Activated T-cell treated with anti-CD3 and anti-CD28 coated beads for 24 hours (primary cell): ENCODE results near the gene HELZ.
"Not testable (repeated sequence)": the region's sequence is repeated elsewhere in the genome, so short reads cannot be mapped to it uniquely, and the experiment has no call there.

Source experiments
- DNase-seq: peaks from one replicate; pipeline ENCODE4 v3.0.0-alpha.2; 2020; ENCODE audit warnings: low read depth

HELZ gene

DNA sequence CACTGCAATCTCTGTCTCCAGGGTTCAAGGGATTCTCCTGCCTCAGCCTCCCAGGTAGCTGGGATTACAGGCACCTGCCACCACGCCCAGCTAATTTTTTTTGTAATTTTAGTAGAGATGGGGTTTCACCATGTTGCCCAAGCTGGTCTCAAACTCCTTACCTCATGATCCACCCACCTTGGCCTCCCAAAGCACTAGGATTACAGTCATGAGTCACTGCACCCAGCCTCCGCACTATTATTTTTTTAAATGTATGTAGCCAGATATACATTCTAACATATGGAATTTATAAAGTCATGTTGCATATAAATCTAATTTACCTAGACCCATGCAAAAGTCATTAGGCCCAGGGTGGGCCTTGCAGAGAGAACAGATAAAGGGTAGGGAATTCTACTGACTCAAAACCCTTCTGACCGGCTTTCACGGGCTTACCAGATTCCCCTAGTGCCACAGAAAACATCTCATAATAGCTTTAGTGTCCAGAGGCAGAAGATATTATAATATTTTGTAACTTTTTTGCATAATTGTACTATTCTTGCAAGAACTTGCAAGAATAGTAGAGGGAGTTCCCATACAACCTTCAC, 20.5 kb upstream of the HELZ start:
- no peak for DNase-seq

DNA sequence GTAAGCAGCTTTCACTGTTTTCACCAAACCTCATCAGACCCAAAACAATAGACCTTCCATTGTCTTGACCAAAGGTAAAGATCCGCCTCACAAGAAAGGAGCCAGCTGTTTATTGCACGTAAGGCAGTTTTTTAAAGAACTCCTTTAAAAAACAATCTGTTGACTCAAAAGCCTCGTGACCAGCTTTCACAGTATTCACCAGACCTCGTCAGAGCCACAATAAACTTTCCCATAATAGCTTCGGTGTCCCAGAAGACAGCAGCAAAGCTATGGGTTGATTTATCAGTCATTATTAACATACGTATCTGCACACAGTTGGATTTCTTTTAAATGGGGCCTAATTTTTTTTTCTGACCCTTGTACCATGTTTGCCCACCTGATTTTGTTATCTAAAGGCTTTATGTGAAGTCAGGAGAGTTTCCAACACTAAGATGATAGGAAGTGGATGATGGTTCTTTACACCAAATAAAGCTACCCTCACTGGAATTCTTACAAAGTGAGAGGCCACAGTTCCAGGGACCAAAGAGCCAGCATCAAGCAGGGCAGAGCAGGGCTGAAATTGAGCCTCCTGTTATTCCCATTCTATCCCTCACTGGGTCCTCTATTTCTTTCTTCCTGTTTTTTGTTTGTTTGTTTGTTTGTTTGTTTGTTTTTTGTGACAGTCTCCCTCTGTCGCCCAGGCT, 17.6 kb upstream of the HELZ start:
- DNase-seq, result no peak

DNA sequence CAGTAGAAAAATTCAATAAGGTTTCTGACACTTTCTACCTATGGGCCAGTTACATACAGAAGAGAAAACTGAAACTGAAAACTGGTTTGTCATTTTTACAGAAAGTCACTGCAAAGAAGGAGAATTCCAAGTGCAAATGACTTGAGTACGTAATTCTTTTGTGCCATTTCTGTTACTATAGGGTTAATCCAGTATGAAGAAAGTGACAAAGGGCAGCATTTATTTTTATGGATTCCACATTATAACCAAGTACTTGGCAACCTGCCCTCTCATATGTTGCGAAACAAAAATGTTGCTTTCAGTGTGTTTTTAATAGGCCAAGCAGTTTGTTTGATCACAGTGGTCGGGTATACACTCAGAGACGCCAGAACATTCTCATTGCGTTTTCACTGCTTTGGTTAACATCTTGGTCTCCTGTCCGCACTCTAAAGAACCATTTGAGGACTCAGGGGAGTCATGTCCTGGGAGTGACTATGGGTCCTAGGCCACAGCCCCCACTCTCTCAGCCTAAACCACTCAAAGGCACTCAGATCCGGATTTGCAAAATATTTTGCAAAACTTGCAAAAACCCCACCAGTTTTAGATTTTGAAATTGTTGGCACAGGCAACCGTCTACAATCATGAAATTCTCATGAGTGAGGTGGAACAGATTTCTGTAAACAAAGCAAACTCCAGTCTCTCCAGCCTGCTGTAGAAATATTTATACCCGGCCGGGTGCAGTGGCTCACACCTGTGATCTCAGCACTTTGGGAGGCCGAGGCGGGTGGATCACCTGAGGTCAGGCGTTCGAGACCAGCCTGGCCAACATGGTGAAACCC, 15.4 kb upstream of the HELZ start:
- no peak for DNase-seq

- DNase-seq, result no peak
Observed at GRCh38 chr17:67258821-67259468, 13.9 kb upstream of the HELZ start.

DNA sequence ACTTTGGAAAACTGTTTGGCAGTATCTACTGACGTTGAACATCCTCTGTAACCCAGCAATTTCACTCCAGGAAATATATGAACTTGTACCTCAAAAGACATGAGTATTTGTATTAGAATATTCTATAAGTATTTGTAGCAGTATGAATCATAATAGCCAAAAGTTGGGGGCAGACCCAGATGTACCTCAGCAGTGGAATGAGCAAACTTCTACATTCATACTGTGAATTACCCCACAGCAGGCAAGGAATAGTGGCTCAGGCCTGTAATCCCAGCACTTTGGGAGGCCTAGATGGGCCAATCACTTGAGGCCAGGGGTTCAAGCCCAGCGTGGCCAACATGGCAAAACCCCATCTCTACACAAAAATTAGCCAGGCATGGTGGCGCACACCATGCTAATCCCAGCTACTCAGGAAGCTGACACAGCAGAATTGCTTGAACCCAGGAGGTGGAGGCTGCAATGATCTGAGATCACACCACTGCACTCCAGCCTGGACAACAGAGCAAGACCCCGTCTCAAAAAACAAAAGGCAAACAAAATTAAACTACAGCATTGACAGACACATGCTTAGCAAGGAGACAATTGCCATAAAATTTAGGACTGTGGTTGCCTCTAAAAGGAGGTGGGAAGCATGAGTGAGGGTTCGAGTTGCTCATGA, 11.2 kb upstream of the HELZ start:
- DNase-seq, result no peak

DNA sequence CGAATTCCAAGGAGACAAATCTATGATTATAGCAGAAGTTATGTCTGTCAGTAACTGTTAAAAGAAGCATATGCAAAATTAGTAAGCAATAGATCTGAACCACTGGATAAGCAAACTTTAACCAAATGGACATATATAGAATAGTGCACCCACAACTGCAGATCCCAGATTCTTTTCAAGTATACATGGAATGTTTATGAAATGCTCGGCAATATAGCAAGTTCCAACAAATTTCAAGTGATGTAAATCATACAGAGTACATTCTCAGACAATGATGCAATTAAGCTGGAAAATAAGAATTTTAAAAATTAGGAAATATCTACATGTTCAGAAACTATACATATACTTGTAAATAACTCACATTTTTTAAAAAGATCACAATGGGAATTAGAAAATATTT, 8.4 kb upstream of the HELZ start:
- DNase-seq, result no peak

GRCh38 chr17:67251586-67251985, 6.6 kb upstream of the HELZ start:
- DNase-seq, result not testable (repeated sequence)

GRCh38 chr17:67248291-67248690, 3.3 kb upstream of the HELZ start:
- no peak for DNase-seq

DNA sequence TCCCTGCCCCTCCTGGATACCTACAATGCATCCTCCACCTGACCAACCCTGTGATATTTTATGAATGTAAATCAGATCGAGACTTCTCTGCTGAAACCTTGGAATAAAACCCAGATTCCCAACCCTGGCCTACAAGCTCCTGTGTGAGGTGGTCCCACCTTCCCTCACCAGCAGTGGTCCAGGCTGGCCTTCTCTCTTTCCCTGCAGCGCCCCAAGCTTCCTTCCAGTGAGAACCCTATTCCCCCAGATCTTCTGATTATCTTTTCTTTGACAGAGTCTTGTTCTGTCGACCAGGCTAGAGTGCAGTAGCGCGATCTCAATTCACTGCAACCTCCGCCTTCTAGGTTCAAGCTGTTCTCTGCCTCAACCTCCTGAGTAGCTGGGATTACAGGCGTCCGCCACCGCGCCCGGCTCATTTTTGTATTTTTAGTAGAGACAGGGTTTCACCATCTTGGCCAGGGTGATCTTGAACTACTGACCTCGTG, 2.5 kb upstream of the HELZ start:
- DNase-seq, result no peak

DNA sequence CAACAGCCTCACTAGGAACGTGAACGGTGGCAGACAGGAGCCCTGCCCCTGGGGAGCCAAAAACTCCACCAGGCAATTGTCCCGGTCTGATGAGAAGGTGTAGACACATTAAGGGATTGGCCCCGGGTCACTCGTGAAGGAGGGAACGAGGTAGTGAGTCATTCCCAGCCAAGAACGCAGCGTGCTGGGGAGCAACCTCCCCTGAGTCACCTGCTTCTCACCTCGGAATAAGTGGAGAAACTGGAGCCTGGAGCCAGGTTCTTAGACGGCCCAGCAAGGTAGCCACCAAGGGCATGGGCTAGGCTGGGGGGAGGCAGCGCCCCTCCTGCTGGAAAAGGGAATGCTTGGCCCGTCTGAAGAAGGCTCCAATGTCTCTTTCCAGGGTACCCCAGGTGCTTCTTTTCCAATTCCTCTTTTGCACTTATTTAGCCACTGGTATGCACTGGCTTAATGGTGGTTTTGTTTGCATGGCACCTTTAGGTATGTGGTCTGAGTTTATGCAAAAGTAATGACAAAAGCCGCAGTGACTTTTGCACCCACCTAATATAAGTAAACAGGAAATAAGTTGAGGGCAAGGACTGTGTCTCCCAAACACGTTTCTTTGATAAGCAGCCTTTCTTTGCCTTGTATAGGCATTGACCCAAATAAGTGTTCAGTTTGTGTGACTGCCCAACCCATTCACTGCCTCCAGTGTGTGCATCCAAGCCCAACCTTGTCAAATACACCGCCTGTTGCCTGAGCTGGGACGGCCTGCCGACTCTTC, 1.8 kb upstream of the HELZ start:
- DNase-seq, result no peak

GRCh38 chr17:67246403-67246652, 1.3 kb upstream of the HELZ start:
- DNase-seq, result no peak

DNA sequence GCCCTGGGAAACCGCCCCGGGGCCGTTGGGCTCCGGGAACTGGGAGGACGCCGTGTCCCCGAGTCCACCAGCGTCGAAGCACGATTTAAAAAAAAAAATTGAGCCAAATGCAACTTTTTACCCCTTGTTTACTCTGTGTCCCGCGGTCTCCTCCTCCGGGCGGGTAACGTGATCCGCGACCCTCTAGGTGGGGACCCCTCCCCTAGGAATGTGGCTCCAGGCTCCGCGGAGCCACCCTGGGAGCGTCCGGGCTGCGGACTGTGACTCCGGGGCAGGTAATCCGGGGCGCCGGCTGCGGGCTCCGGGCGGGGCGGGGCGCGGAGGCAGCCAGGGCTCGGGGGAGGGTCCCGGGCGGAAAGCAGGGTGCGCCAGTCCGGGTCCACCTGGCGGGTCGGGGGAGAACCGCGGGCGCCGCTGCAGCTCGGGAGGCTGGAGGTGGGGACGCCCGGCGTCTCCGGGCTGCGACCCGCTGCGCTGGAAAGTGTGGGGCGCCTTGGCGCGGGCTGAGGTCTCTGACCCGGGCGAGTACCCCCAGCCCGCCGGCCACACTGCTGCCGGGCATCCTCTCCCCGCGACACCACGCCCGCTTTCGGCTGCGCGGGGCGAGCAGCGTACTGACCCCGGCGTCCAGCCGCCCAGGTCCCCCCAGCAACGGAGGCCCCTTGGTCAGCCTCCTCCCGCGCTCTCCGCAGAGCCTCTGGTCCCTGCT, 852 bp upstream of the HELZ start:
- DNase-seq, result peak; percentile 25

- no peak for DNase-seq
Observed at GRCh38 chr17:67244431-67245072, 444 bp downstream of the HELZ start.

- no peak for DNase-seq
Observed at GRCh38 chr17:67243284-67243683, 1.7 kb downstream of the HELZ start.

- DNase-seq, result no peak
Observed at GRCh38 chr17:67241719-67242341, 3.2 kb downstream of the HELZ start.

GRCh38 chr17:67239597-67239996, 5.4 kb downstream of the HELZ start:
- no peak for DNase-seq

- DNase-seq, result no peak
Observed at GRCh38 chr17:67238991-67239390, 6.0 kb downstream of the HELZ start.

GRCh38 chr17:67232441-67232840, 12.6 kb downstream of the HELZ start:
- DNase-seq, result no peak

GRCh38 chr17:67229109-67229955, 15.7 kb downstream of the HELZ start:
- DNase-seq, result no peak
